Activated naive CD4-positive, alpha-beta T cell treated with anti-CD3 and anti-CD28 coated beads, Interleukin-2, amount 10 ng/mL, durations not matched to agents 7 days and 5 days (primary cell): ENCODE data around the gene LSM12.
"Not testable (repeated sequence)": the region's sequence is repeated elsewhere in the genome, so short reads cannot be mapped to it uniquely, and the experiment has no call there.

Experiments
- CTCF ChIA-PET: fragments of 350-600 bp; sonication (Branson Sonifier 250); formaldehyde crosslinking; loops from one replicate; lab custom pipeline; 2021; ENCODE audit warnings: antibody characterized with exemption; lab: Charles Lee
- DNase-seq: peaks from one replicate; pipeline ENCODE4 v3.0.0-alpha.2; 2020
- H3K27ac Mint-ChIP-seq: one replicate; pipeline ENCODE4 v1.8.0; 2021; ENCODE audit warnings: mild to moderate bottlenecking, moderate library complexity, mixed read lengths
- H3K27me3 Mint-ChIP-seq: one replicate; pipeline ENCODE4 v1.8.0; 2021; ENCODE audit warnings: mild to moderate bottlenecking, mixed read lengths
- H3K36me3 Mint-ChIP-seq: one replicate; pipeline ENCODE4 v1.8.0; 2021; ENCODE audit warnings: mixed read lengths
- H3K4me1 Mint-ChIP-seq: one replicate; pipeline ENCODE4 v1.8.0; 2021; ENCODE audit warnings: mixed read lengths
- H3K4me3 Mint-ChIP-seq: one replicate; pipeline ENCODE4 v1.8.0; 2021; ENCODE audit warnings: mild to moderate bottlenecking, moderate library complexity, mixed read lengths
- H3K9me3 Mint-ChIP-seq: one replicate; pipeline ENCODE4 v1.8.0; 2021; ENCODE audit warnings: mixed read lengths

Gene LSM12

DNA sequence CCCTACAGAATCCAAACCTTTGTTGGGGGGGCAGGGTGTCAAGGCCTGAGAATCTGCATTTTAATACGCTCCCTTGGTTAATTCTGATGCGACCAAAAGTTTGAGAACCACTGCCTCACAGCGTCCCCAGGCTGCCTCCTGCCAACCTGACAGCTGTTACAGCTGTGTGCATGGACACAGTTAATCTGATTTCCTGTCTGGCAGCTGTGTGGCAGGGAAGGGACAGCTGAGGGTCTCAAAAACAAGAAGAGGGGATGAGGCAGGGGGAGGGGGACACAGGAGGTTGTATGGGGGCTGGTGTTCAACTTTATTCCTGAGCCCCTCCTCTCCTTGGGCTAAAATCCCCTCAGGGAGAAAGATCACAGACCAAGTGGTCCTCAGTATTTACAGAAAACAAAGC is 39.5 kb upstream of the LSM12 start:
- Mint-ChIP-seq H3K36me3 (peaks cover 3% of the 10 kb centered on the region), H3K4me3 (no peak overlapping the region), H3K27me3 (no peaks in the 10 kb centered on the region)

DNA sequence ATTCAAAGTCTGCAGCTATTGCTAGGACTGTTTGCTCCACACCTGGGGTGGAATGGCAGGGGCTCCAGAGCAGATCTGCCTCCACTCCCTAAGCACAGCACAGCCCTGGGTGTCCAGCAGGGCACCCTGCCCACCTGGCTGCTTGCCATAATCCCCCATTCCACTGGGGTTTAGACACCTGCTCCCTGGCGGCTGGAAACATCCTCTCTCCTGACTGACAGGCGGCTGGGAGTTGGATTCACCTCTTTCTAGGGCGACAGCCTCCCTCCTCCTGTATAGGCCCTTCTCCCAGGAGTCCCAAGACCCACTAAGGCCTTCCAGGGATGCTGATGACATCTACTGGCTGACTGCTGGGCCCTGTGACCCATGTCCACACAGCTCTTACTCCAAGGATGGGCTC is 39.0 kb upstream of the LSM12 start:
- Mint-ChIP-seq H3K27me3 (no peaks in the 10 kb centered on the region), H3K9me3 (no peaks in the 10 kb centered on the region), H3K4me1 (peaks cover 3% of the 10 kb centered on the region), H3K36me3 (peaks cover 3% of the 10 kb centered on the region), H3K27ac (no peak overlapping the region), H3K4me3 (no peak overlapping the region)
- DNase-seq: no peak
- CTCF ChIA-PET: interaction anchor here (1.6 to 2.1 kb wide), 2 partner anchors 10 to 22 kb away, joined by 5 to 10 read pairs; no protein-coding TSS in a partner anchor

More for the DNA sequence above, 39.5 kb upstream of the LSM12 start:
- CTCF ChIA-PET: interaction anchor here (1.6 to 2.1 kb wide), 2 partner anchors 9 to 22 kb away, joined by 5 to 10 read pairs; no protein-coding TSS in a partner anchor
- DNase-seq: no peak
- H3K27ac Mint-ChIP-seq: no peak overlapping the region
- peaks cover 7% of the 10 kb centered on the region for H3K4me1 Mint-ChIP-seq
- no peaks in the 10 kb centered on the region for H3K9me3 Mint-ChIP-seq

GRCh38 chr17:44102849-44103622 is 36.6 kb upstream of the LSM12 start:
- CTCF ChIA-PET: interaction anchor here (1.3 to 1.4 kb wide), 2 partner anchors 11 to 13 kb away, joined by 3 to 4 read pairs; no protein-coding TSS in a partner anchor
- Mint-ChIP-seq H3K4me3 (no peak overlapping the region), H3K4me1 (peaks cover 2% of the 10 kb centered on the region), H3K27ac (peak overlapping the region; percentile 17), H3K9me3 (no peaks in the 10 kb centered on the region), H3K36me3 (no peaks in the 10 kb centered on the region), H3K27me3 (no peaks in the 10 kb centered on the region)
- DNase-seq: no peak

- CTCF ChIA-PET, H3K36me3 Mint-ChIP-seq, H3K4me1 Mint-ChIP-seq, DNase-seq, H3K27ac Mint-ChIP-seq, H3K27me3 Mint-ChIP-seq, H3K9me3 Mint-ChIP-seq, H3K4me3 Mint-ChIP-seq: not testable (repeated sequence)
Measured at GRCh38 chr17:44101858-44102257, 35.4 kb upstream of the LSM12 start.

DNA sequence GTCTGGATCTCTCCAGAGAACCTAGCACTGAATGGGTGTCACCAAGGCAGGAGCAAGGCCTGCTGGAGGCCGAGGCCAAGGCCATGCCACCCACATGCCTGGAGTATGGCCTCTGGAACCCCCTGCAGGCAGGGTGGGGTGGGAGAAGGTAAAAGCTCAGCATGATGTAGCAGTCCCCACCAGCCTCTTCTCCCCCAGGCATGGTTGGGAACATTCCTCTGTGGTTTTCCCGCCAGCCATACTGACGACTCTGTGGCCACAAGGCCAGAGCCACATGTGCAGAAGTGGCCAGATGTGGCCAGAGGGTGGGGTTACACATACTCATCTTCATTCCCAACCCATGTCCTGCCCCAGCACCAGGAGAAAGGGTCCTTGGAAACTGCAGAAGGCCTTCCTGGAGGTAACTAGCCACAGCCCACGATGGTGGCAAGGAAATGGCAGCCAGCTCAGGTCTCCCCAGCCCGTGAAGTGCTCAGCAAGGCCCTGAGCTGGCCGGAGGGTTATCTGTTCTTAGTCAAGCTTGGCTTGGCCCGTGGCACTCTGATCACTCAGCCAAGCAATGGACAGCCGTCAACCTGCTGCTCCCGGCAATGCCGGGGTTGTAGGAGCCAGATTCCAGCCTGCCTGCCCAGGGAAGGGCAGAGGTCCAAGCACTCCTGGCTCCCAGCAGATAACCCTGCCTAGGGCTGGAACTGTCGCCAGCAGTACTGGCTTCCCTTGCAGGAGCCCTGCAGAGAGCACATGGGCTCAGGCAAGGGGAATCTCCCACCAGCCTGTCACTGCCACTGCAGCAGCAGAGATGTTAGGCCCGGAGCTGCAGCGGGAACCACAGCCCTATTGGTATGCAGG is 30.9 kb upstream of the LSM12 start:
- no peak overlapping the region for H3K4me3 Mint-ChIP-seq

GRCh38 chr17:44095647-44096496 is 29.4 kb upstream of the LSM12 start:
- Mint-ChIP-seq H3K27me3 (no peaks in the 10 kb centered on the region), H3K27ac (no peak overlapping the region), H3K9me3 (no peaks in the 10 kb centered on the region), H3K36me3 (peaks cover 7% of the 10 kb centered on the region), H3K4me3 (no peak overlapping the region), H3K4me1 (peaks cover 14% of the 10 kb centered on the region)
- DNase-seq: no peak
- CTCF ChIA-PET: interaction anchor here (1.7 kb wide), 1 partner anchor 17 kb away, joined by 4 read pairs; no protein-coding TSS in a partner anchor

More for the DNA sequence above, 30.9 kb upstream of the LSM12 start:
- Mint-ChIP-seq H3K27me3 (no peaks in the 10 kb centered on the region), H3K36me3 (no peaks in the 10 kb centered on the region), H3K4me1 (peaks cover 14% of the 10 kb centered on the region), H3K27ac (no peak overlapping the region), H3K9me3 (no peaks in the 10 kb centered on the region)
- CTCF ChIA-PET: interaction anchor here (1.0 to 2.0 kb wide), 3 partner anchors 10 to 19 kb away, joined by 3 to 7 read pairs (median 4); no protein-coding TSS in a partner anchor
- no peak for DNase-seq

DNA sequence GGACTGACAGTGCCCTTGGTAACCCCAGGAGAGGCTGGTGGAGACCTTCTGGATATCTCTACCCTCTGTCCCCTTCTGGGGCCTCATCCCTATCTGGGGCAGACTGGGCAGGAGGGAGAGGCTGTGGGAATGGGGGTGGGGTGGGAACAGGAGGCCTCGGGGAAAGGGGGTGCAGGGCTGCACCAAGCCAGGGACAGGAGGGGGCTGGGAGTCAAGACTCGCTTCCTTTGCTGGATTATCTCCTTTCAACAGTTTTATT is 28.8 kb upstream of the LSM12 start:
- H3K27ac Mint-ChIP-seq: no peak overlapping the region
- H3K9me3 Mint-ChIP-seq: no peaks in the 10 kb centered on the region
- no peaks in the 10 kb centered on the region for H3K27me3 Mint-ChIP-seq
- CTCF ChIA-PET: no interaction called here
- peaks cover 7% of the 10 kb centered on the region for H3K36me3 Mint-ChIP-seq
- H3K4me1 Mint-ChIP-seq: peaks cover 14% of the 10 kb centered on the region
- no peak overlapping the region for H3K4me3 Mint-ChIP-seq
- DNase-seq: no peak

DNA sequence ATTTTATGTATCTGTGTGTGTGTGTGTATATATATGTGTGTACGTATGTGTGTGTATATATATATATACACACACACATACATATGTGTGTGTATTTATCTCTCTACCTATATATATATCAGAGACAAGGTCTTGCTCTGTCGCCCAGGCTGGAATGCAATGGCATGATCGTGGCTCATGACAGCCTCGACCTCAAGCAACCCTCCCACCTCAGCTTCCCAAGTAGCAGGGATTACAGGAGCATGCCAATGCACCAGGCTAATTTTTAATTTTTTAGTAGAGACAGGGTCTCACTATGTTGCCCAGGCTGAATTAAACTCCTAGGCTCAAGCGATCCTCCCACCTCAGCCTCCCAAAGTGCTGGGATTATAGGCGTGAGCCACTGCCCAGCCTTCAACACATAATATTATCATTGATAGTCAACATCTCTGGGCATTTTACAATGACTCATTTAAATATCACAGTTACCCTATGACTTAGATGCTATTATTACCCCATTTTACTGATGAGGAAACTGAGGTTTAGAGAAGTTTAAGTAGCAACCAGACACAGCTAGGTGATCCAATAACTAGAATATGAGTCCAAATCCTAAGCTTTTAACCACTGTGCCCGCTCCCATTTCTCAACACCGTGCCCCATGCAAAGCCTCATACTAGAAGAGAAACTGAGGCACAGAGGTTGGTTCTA is 28.4 kb upstream of the LSM12 start:
- Mint-ChIP-seq H3K36me3 (peaks cover 7% of the 10 kb centered on the region), H3K27me3 (no peaks in the 10 kb centered on the region), H3K4me1 (peaks cover 14% of the 10 kb centered on the region), H3K4me3 (no peak overlapping the region), H3K9me3 (no peaks in the 10 kb centered on the region), H3K27ac (no peak overlapping the region)
- CTCF ChIA-PET: no interaction called here
- no peak for DNase-seq

DNA sequence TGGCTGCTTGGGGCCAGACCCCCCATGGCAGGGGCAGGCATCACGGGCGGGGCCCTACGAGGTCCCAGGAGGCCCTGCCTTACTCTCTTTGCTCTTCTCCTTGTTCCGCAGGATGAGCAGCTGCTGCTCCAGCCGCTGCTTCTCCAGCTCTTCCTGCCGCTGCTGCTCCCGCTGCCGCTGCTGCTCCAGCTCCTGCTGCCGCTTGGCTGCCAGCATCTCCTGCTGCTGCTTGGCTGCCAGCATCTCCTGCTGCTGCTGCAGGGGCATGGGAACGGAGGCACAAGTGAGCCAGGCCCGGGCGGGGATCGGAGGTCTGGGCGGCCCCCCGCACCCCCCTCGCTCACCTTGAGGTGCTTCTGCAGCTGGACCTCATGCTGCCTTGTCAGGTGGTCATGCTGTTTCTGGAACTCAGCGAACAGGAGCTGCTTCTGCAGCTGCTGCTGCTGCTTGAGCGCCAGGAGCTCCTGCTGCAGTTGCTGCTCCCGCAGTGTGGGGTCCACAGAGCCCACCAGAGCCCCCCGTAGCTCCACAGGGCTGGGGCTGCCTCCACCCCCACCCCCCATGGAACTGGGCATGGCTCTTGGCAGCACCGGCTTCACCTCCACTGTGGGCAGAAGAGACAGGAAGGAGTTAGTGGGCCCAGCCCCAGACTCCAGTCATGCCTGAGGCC is 26.9 kb upstream of the LSM12 start:
- H3K4me1 Mint-ChIP-seq: peaks cover 17% of the 10 kb centered on the region
- H3K36me3 Mint-ChIP-seq: peaks cover 13% of the 10 kb centered on the region
- no peaks in the 10 kb centered on the region for H3K27me3 Mint-ChIP-seq
- H3K27ac Mint-ChIP-seq: no peak overlapping the region
- no peak for DNase-seq
- CTCF ChIA-PET: interaction anchor here (1.7 kb wide), 1 partner anchor 10 kb away, joined by 5 read pairs; no protein-coding TSS in a partner anchor
- no peak overlapping the region for H3K4me3 Mint-ChIP-seq
- no peaks in the 10 kb centered on the region for H3K9me3 Mint-ChIP-seq

- no peak for DNase-seq
- H3K27me3 Mint-ChIP-seq: no peaks in the 10 kb centered on the region
- H3K4me1 Mint-ChIP-seq: peaks cover 17% of the 10 kb centered on the region
- H3K36me3 Mint-ChIP-seq: peaks cover 20% of the 10 kb centered on the region
- no peak overlapping the region for H3K4me3 Mint-ChIP-seq
- CTCF ChIA-PET: interaction anchor here (1.2 kb wide), 1 partner anchor 24 kb away, joined by 3 read pairs; no protein-coding TSS in a partner anchor
- H3K9me3 Mint-ChIP-seq: no peaks in the 10 kb centered on the region
- H3K27ac Mint-ChIP-seq: no peak overlapping the region
Measured at GRCh38 chr17:44092051-44092450, 25.6 kb upstream of the LSM12 start.

DNA sequence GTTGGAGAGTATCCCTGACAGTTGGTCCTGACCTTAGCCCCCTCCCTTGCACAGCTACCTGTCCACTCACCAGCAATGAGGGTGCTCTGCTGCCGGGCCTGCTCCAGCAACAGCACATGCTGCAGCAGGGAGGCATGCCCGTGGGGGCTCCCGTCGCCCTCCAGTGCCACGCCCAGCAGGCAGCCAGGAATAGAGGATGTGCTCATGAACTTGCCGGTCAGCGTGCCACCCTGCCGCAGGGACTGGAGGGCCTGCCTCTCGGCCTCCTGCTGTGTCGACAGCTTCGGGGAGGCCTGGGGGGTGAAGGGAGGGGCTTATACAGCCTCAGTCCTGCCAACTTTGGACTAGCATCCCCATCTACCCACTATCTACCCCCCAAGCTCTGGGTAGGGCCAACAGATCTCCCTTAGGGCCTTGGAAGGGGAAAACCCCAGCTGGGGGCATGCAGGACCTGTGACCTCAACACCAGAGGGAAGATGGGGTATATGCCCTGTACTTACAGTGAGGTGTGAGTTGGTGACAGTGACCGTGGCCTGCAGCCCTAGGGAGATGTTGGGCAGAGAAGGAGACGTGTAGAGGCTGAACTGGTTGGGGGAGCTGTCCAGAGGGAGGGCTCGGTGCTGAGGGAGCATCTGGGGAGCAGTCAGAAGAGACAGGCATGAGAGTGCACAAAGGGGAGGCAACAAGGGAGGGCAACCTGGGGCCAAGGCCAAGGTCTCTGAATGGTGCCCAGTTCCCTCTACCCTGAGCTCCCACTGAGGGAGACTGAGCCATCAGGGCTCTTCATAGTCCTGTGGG is 24.9 kb upstream of the LSM12 start:
- Mint-ChIP-seq H3K4me1 (peaks cover 20% of the 10 kb centered on the region), H3K27me3 (no peaks in the 10 kb centered on the region), H3K36me3 (peaks cover 22% of the 10 kb centered on the region), H3K4me3 (no peak overlapping the region), H3K9me3 (no peaks in the 10 kb centered on the region), H3K27ac (no peak overlapping the region)
- CTCF ChIA-PET: interaction anchor here (1.2 kb wide), 1 partner anchor 24 kb away, joined by 3 read pairs; no protein-coding TSS in a partner anchor
- DNase-seq: no peak

- Mint-ChIP-seq H3K4me3 (no peak overlapping the region), H3K27me3 (no peaks in the 10 kb centered on the region), H3K9me3 (no peaks in the 10 kb centered on the region), H3K4me1 (peaks cover 11% of the 10 kb centered on the region), H3K36me3 (peaks cover 28% of the 10 kb centered on the region), H3K27ac (no peak overlapping the region)
- no peak for DNase-seq
- CTCF ChIA-PET: interaction anchor here (1.3 to 1.8 kb wide), 2 partner anchors 28 to 35 kb away, joined by 3 to 5 read pairs; partner anchors contain the start of gene HDAC5
Measured at GRCh38 chr17:44088254-44088653, 21.8 kb upstream of the LSM12 start.
